A172 (cell line): ENCODE measurements around the gene CHKA. TPM values are rescaled to one million over a fixed set of nuclear protein-coding genes. Genes with fewer than 3 reads are reported as not detected.

Experiments used
- DNase-seq: peaks from one replicate; pipeline ENCODE4 v3.0.0-alpha.2; 2015; ENCODE audit warnings: low spot score
- total RNA-seq: library from RNA; depleted of rRNA; stranded (reverse); fragments of >200 nt; shearing (Covaris generic); gene quantifications from 2 replicates; pipeline ENCODE4 v1.2.3, GENCODE V29; 2014

Gene CHKA
- total RNA-seq, 1 experiment from 2014 or later: 26.9 TPM

- no peak for DNase-seq
Observed at GRCh38 chr11:68074584-68075352, 46.4 kb downstream of the CHKA start.

DNA sequence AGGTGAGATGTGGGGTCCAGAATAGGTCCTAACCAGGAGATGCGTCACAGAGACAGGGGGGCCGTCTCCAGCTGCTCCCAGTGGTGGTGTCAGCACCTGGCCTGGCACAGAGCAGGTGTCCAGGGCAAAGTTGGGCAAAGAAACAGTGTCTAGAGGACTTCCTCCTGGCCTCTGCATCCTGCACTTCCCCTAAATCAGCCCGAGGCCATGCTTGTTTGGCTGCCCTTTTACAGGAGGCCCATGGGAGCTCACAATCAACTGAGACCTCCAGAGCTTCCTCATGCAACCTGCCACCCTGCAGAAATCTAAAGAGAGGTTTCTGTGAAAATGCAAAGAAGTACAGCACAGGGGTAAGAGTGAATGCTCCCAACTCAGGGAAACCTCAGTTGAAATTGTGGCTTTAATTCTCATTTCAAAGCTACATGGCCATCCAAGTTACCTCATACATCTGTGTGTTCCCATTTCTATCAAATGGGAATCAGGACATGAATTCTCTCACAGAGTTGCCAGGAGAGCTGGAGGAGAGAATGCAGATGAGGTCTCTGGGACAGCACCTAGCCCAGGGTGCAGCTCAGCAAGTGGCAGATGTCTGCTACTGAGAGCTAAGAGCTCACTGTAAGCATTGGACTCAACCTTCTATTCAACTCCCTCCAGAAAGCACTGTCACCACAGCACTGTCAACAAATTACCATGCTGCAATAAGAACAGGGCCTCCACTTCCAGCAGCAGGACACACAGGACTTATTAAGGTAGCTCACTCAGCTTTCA lies 49.7 kb downstream of the CHKA start:
- no peak for DNase-seq

DNA sequence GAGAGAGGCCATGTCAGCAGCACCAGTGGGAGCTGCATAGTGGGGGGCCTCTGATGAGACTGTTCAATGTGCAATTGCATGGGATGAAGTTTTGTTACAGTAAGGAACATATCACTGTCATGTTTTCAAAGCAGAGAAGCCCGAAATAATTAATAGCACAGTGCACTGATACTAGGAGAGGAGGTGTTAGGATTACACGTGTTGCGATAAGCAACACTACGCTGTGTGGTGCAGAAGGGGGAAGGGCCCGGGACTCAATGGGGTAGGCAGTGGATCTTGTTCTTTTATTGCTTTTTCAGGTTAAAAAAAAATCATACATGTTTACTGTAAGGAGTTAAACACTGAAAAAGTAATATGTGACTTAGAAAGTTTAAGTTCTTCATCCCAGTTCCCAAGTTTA lies 53.2 kb downstream of the CHKA start:
- DNase-seq: no peak

DNA sequence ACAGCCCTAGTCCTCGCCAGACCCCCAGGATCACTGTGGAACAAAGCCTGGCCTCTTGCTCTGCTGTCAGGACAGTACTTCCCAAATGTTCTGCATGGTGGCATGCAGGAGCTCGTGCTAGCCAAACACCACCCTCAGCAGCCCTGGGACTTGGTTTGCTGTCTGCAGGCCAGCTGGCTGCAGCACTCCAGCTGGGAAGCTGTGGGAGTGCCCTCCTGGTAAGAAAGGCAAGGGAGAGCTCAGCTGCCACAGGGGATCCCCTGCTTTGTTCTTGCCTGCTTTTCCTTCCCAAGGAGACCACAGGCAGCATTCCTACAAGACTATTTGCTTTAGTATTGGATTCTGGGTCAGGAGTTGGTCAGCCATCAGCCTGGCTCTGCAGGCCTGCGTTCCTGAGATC lies 54.4 kb downstream of the CHKA start:
- no peak for DNase-seq

GRCh38 chr11:68065841-68066240 lies 55.3 kb downstream of the CHKA start:
- no peak for DNase-seq

- no peak for DNase-seq
Observed at GRCh38 chr11:68064926-68065325, 56.3 kb downstream of the CHKA start.

GRCh38 chr11:68061508-68061907 lies 59.7 kb downstream of the CHKA start:
- no peak for DNase-seq

GRCh38 chr11:68057807-68058206 lies 63.4 kb downstream of the CHKA start:
- no peak for DNase-seq

- DNase-seq: no peak
Observed at GRCh38 chr11:68056317-68057285, 64.6 kb downstream of the CHKA start.

- DNase-seq: no peak
Observed at GRCh38 chr11:68053981-68054812, 67.0 kb downstream of the CHKA start.

- no peak for DNase-seq
Observed at GRCh38 chr11:68053117-68053516, 68.1 kb downstream of the CHKA start.

DNA sequence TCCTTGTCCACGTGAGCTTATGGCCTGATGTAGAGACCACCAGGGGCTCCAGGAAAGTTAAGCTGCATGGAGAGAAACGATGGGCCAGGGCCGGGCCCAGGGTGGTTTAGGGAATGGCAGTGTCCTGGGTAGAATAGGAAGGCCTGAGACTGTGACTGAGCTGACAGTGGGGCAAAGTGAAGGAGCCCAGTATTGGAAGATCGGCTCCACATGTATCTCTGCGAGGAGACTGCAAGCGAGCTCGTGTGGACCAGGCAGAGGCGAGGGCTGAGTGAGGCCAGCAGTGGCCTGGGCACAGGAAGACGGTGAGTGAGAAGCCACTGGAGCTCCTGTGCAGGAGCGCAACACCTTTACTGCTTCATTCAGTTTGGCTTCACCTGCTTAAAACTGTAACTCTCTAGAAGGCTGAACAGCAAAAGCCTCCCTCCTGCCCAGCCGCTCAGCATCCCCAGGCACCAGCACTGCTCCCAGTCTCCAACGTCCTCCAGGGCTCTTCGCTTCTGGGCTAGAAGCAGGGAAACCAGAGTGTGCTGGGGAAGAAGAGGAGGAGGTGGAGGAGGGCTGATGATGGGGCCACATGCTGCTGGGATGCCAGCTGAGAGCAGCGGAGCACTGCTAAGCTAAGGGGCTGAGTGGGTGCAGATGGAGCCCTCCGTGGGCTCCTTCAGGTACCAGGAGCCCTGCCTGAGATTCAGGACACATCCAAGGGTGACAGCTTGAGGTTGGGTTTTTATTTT lies 68.9 kb downstream of the CHKA start:
- DNase-seq: no peak

GRCh38 chr11:68051191-68052136 lies 69.7 kb downstream of the CHKA start:
- DNase-seq: no peak

GRCh38 chr11:68050371-68050841 lies 70.8 kb downstream of the CHKA start:
- no peak for DNase-seq

DNA sequence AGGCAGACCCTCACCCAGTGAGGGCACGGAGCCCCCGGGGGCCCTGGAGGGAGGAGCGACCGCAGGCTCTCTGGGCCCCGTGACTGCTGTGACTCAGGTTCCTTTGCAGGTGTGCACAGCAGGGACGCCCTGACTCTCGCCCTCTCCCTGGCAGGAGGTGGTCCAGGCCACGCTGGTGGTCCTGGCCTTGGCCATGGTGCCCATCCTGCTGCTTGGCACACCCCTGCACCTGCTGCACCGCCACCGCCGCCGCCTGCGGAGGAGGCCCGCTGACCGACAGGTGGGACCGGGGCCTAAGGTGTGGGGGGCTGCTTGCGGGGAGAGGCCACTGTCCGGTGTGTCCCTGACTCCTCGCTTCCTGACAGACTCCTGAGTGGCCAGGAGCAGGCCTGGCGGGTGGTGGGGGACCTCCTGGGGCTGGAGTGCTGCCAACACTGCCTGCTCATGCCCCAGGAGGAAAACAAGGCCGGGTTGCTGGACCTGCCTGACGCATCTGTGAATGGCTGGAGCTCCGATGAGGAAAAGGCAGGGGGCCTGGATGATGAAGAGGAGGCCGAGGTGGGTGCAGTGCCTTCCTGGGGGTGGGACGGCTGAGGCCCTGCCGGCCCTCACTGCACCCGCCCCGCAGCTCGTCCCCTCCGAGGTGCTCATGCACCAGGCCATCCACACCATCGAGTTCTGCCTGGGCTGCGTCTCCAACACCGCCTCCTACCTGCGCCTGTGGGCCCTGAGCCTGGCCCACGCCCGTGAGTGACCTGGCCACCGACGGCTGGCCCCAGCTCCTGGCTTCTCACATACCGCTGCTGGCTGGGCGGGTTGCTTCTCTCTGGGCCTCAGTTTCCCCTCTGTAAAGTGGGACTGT lies 71.4 kb downstream of the CHKA start:
- peak; percentile 54 for DNase-seq

- DNase-seq: no peak
Observed at GRCh38 chr11:68048681-68049508, 72.3 kb downstream of the CHKA start.
